Activated T-helper 9 cell treated with anti-CD3 and anti-CD28 coated beads, Interleukin-2, amount 50 U/mL, for 16 hours (primary cell): ENCODE results near the gene ERICH3.
"Not testable (repeated sequence)": the region's sequence is repeated elsewhere in the genome, so short reads cannot be mapped to it uniquely, and the experiment has no call there.

Experiments used
- DNase-seq: peaks from one replicate; pipeline ENCODE4 v3.0.0-alpha.2; 2020; ENCODE audit warnings: low read depth

ERICH3 gene

DNA sequence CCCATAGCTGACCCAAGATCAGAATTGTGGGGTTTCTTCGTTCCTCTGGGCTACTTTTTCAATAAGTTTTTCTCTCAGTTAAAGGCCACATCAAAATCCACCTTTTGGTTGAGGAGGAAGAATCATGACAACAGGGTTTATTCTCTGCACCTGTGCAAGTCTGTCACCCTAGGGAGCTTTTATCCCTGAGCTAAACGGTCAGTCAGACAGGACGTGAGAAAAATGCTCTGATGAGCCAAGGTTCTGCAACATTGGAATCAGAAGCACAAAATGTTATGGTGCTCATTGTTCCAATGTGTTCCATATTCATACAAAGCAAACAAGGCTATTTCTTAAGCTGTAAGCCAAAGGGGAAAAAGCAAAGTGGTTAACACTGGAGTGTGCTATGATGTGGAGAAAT is 7.4 kb upstream of the ERICH3 start:
- no peak for DNase-seq

DNA sequence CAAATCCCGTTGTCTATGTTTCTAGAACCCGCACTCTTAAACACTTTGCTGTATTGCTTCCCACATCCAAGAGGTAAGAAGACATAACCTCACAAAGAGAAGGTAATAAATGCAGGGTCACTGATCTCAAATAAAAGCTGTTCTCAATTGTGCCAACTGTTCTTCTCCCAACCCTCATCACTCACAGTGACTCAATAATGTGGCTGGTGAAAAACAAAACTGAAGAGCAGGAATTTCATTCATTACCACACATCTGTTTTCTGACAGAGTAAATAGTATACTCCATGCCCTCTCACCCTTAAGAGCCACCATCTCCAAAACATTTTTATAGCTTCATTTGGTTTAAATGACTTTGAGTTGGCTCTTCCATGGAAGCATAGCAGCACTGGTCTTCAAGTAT is 6.2 kb upstream of the ERICH3 start:
- DNase-seq: no peak

DNA sequence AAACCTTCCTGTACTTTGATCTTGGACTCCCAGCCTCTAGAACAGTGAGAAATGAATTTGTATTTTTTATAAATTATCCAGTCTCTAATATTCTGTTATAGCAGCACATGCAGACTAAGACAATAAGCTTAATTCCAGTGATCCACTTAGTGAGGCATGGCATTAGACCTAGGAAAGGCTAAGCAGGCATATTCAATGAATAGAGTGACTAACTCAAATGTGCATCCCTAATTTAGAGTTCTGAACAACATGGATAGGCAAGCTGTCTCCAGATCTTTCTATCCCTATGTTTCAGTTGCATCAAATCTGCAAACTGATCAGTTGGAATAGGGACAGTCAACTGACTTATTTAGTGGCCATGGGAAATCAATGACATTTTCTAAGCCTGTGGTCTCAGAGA is 4.3 kb upstream of the ERICH3 start:
- DNase-seq: no peak

DNA sequence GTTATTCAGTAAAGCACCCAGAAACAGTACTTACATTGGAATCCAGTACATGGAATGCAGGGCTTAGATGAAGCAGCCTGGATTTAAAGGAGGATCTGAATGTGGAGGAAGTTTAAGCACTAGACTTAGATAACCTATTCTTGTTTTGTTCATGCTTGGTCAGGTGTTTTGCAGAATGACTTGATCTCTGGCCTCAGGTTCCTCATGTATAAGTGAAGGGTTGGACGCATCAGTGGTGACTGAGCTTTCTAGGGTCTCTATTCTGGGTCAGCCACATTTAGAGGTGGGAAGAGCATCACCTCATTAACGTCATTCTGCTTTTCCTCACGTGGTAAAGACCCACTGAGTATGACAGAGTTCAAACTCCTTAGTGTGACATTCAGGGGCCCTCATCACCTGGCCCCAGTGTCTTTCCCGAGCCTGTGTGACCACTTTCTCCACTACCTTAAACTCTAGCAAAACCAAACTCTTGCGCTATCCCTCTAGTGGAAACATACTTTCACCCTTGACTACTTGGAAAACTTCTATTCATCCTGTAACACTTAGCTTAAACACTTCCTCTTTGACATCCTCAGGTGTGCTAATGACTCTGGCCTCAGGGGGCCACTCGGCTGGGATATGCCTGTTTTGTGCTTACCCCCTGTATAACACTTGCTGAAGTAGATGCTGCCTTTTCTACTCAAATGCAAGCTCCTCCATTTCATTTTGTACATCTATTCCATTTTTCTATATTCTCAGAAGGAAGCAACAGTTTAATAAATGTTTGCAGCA is 871 bp upstream of the ERICH3 start:
- no peak for DNase-seq

DNA sequence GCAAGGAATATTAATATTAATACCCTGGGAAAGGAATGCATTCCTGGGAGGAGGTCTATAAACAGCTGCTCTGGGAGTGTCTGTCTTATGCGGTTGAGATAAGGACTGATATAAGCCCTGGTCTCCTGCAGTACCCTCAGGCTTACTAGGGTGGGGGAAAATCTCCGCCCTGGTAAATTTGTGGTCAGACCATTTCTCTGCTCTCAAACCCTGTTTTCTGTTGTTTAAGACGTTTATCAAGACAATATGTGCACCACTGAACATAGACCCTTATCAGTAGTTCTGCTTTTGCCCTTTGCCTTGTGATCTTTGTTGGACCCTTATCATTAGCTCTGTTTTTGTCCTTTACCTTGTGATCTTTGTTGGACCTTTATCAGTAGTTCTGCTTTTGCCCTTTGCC is 2.7 kb downstream of the ERICH3 start:
- DNase-seq: not testable (repeated sequence)

DNA sequence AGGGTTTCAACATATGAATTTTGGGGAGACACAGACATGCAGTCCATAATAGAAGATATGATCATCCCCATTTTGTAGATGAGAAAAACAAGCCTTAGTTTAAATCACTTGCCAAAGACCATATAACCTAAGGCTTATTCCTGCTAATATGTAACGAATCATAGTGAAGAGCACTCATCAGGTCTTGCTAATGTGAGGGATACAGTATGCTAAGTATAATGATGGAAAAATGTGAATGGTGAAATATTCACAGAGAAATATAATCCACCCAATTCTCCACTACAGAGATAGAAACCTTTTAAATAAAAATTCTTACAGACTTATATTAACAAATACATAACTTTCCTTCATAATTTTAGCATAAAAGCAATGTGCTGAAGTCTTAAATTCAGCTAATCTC is 18.9 kb downstream of the ERICH3 start:
- no peak for DNase-seq

DNA sequence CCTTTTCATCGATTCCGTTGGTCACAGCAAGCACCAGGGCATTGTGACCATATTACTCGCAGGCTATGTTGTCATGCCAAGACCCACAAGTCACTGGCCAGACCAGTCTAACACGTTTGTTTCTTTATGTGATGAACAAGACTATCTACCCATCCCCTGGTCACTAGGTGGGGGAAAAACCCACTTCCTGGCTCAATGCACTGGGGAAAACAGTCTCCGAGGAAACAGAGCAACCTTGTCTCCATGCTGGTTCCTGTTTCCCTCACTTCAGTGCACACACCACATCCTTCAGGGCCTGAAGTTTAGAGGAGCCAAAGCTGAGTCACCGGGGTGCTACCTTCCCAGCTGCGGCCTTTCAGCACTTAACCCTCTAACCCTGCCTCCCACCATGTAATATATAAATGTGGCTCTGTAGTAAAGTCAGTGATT is 20.9 kb downstream of the ERICH3 start:
- no peak for DNase-seq

DNA sequence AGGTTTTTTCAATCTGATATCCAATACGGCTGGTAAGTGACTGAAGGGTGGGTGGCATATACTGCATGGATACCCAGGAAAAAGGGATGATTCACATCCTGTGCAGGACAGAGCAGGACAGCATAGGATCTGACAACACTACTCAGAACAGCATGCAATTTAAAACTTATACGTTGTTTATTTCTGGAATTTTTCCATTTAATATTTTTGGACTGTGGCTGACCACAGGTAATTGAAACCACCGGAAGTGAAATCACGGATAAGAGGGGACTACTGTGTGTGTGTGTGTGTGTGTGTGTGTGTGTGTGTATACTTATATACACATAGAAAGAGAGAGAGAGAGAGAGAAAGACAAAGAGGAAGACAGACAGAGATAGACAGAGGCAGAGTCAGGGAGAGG is 23.0 kb downstream of the ERICH3 start:
- no peak for DNase-seq

DNA sequence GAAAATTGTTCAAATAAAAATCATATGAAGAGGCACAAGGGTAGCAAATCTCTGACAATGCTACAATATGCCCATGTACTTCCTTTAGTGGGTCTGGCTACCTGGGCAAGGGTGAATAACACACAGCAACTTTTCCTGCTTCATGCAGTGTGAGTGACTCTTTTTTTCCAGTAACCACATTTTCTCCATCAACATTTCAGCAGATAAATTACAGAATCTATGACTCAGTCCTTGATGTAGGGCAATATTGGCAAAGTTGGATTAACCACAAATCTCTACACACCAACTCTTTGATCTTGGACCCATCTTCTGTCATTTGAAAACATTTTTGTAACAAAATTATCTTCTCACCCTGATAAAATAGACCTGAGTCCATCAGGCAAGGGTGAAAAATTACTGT is 31.7 kb downstream of the ERICH3 start:
- no peak for DNase-seq

DNA sequence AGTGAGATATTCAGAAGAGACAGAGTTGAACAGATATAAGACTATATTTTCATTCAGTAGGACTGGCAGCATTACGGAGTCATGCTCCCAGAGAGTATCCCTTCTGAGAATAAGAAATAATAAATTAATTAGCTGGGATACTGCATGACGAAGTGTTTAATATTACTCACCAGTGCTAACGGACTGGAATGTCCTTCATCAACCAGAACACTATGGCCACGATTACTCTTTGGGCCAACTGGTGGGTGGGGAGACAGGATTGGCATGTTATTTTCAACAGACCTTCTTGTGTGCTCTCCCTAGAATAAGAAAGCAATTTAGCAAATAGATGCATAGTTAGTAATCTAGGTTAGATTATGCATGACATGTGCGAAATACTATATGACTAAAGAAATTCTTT is 32.4 kb downstream of the ERICH3 start:
- no peak for DNase-seq

DNA sequence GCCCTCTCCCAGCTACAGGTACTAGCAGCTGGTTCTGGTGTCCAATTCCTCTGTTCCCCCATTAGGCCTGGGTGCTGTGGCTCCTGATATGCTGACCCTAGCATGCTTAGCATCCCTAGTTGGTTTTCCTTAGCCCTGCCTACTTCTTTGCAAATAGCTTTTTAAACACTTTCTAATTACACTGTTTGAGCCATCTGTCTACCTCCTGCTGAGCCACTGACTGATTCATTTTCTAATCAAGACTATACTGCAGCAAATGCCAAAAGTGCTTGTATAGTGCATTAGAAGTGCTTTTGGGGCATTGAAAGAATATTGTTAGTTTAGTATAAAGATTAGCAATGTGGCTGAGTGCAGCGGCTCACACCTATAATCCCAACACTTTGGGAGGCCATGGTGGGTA is 36.3 kb downstream of the ERICH3 start:
- DNase-seq: no peak

DNA sequence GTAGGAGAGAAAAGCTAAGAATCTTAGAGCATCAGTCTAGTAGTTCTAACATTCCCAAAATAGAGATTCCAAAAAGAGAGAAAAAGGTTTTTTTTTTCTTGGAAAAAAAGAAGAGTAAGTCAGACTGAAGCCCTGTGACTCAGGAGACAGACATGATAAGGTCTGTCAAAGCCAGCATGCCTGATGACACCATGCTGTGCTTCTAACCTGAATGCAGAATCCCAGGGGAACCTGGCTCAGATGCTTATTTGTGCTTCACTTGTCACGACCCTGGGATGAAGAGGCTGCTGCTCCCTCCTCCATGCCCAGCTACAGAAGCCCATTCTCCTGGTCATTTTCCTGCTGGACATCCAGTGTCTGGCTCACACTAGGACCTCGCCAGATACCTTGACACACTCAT is 44.3 kb downstream of the ERICH3 start:
- DNase-seq: no peak

DNA sequence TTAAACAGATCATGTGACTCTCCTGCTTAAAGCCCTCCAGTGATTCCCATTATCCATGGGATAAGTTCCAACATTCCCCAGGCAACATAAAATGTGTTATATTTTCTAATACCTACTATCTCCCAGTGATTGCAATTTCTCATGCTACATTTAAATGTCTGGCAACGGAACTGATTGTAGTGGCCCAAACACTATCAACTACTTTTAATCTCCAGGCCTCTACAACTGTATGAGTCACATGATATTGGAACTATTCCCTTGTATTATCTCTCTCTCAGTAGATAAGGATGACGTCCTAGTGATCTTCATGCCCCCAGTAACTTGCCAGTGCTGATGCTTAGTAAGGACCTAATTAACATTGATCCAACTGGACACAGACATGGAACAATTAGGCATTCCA is 49.9 kb downstream of the ERICH3 start:
- no peak for DNase-seq

DNA sequence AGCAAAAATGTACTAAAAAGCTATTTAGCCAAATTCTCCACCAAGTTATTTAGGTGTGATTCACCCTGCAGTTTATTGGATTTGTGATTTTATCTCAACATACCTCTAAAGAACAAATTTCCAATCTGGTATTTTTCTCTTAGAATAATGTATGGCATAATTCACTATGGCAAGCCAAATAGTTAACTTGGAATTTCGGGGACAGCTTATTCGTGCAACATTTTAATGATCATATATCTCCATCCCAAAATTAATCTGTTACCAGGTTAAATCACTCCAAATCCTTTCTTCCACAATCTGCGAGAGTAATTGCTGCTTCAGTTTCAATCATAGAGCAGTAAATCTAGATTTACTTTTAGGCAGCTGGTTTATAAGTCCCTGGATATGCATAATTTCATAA is 53.4 kb downstream of the ERICH3 start:
- DNase-seq: no peak

DNA sequence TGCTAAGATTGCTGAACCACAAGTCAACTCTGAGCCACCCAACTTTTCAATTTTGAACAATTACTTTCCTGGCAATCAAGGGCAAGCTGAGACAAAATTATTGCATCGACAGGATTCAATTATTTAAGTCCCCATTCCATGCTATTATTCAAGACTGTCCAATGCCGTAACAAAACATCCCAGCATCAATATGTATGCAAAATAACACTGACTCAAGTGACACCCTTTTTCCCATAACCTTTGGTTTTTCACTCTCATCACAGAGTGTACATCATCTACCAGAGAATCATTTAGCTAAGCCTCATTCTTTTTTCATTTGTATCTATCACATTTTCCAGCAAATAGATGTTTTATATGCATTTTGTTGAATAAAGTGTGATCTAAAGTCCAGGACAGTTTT is 54.6 kb downstream of the ERICH3 start:
- DNase-seq: no peak

DNA sequence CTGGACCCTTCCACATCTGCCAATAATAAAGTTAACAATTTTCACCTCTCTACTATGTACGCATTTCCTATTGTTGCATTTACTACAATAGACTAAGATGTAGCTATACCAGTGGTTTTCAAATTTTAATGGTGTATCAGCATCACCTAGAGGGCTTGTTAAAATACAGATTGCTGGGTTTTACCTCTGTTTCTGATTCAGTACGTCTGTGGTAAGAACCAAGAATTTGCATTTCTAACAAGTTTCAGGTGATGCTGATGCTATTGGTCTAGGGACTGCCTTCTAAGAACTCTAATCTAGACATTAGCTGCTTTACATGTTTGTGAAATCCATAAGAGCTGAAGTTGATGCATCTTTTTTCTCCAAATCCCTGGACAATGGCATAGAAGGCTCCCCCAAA is 59.7 kb downstream of the ERICH3 start:
- DNase-seq: no peak

DNA sequence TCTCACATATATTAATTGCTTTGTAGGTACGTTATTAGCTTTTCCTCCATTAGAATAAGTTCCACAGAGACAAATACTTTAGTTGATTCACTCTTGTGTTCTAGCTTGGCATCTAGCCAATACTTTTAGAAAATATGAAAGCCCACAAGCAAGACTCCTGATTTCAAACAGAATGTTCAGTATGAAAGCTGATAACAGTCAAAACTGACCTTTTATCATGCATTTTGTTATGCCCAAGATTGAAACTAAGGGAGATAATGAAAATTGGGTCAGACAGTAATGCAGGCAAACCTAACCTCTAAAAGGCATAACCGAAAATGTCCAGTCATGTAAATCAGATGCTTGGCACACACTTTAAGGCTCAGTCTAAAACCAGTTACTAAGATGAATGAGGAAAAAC is 61.7 kb downstream of the ERICH3 start:
- DNase-seq: no peak

DNA sequence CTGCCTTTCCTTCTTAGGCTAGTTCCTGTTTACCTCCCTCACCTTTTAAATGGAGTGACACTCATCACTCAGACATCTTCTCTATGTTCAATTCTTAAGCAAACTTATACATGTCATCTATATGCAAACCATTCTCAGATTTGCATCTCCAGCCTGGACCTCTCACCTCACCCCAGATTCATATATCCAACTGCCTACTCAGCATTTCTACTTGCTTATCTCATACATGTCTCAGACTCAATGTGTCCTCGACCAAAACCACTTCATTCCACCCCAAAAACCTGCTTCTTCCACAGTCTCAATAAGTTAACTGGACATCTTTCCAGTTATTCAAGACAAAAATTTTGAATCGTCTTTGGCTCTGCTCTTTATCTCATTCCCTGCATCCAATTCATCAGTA is 62.6 kb downstream of the ERICH3 start:
- no peak for DNase-seq

DNA sequence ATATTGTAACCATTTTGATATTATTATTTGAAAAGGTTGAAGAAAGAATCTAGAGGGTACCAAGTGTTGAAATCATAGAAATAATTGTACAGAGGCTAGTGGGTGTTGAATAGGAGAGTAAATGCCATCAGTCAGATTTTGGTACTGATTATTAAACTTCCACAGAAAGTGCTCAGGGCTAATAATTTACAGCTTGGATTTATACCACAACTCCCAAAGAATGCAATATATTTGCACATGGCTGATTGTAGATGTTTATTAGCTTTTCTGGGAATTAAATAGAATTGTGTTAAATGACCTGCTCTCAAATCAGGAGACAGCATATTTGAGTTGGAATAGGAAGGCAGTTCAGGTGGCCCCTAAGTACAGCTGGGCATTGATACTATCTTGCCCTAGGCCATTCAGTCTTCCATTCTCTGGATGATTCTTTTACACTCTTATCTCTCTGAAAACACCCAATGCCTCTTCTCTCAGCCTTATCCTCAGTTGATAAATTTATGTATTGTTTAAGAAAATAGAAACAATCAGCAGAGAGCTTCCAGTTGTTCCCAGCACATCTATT is 63.7 kb downstream of the ERICH3 start:
- no peak for DNase-seq

DNA sequence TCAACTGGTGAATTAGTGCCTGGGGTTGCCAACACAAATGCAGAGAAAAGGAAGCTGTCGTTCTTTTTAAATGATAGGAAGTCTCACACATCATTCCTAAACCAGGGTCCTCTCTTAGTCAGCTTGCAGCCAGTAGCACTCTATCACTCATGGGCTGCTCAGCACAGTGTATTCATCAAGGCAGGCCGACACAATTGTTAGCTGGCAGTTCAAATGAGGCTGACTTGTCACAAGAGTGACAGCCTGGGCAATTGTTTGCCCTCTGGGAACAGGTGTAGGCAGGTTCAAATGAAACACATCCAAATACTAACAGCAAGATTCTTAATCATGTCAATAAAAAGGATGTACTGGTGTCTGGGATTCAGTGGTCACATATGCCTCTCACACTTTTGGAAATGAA is 76.9 kb downstream of the ERICH3 start:
- no peak for DNase-seq

DNA sequence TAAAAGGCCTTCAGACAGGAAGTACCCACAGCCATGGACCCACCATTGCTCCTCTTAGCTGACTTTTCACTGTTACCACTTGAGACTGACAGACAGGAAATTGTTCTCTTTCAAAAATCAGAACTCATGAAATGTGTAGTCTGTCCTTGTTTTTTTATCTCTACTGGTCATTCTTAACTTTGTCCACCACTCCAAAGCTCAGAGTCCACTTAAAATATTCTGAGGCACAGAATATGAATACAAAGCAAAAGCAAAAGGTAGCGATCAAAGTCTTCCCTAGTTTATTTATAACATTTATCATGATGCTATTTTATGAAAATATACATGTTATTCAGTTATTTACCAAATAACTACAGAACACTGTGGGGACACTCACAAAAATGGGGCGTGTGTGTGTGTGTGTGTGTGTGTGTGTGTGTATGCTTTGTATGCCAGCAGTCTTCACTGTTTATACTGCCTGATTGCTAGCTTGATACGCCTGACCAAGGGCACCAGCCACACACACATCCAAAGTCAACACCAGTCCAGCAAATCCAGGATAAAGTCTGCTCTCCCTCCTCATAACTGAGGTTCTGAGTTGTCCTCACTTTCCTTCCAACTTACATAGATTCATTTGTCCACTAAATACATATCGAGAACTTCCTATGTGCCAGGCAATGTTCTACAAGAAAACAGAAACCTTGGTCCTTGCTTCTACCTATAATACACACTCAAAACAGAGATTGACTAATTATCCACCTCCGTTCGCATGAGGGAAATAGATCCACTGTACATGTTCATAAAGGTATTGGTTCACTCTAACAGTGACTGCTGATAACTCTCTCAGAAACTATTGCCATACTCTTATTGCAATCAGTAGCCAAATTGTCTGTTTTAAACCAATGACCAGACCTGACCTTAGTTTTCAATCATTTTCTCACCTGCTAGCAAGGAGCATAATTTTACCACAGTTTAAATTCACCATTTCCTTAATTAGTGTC is 79.4 kb downstream of the ERICH3 start:
- no peak for DNase-seq

DNA sequence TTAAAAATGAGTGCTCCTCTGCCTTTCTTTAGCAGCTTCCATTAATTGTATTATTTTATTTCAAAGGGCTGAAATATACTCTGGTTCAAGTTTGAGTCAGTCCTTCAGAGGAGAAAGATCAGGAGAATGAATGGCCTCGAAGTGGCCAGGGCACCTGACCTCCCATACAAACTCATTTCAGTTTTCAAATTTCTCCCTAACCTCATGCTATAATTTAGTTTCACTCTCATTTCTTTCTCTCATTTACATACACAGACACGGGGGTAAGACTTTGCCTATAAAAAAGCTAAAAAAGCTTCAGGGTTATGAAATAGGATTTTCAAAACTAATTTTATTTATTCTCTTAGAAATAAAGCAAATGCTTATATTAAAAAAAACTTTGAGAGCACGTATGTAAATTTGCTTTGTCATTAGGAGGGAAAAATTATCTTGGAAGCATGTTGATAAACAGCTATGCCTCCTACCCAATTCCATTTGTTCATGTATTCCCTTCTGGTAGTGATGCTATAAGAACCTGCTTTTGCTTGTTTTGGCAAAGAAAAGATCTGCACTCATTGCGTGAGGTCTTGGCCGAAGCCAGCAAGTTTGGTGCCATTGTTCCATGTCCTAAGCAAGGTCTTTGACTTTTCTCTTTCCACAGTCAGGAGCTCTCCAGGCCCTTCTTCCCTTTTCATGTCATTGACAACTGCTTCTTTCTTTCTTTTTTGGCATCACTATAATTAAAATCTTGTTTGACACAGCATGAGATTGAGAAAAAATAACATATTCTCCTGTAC is 80.8 kb downstream of the ERICH3 start:
- DNase-seq: no peak
